Gastrocnemius medialis (tissue), 4 donors: ENCODE results near the gene COL5A2. TPM values are rescaled to one million over a fixed set of nuclear protein-coding genes. Genes with fewer than 3 reads are reported as not detected.

Experiments
- ATAC-seq, 2 donors: fragments of 150-250 bp; one replicate each; pipeline ENCODE4 v1.9.1; 2016
- DNase-seq, 2 donors: peaks; one replicate each; pipeline ENCODE4 v3.0.0-alpha.2; 2019
- H3K27ac ChIP-seq, 4 donors: fragments of 200-600 bp; sonication (generic); 1 replicate in 1 of 4; 2 replicates in 3 of 4; pipeline ENCODE4 v1.5.1; 2016 to 2018; ENCODE audit warnings: mild to moderate bottlenecking in 2 of 4, moderate library complexity in 1 of 4
- H3K27me3 ChIP-seq, 3 donors: fragments of 200-600 bp; sonication (generic) in 2 of 3; 1 replicate in 1 of 3; 2 replicates in 2 of 3; pipeline versions ENCODE4 v1.5.1 to v1.6.0; 2016 to 2019; ENCODE audit warnings: mild to moderate bottlenecking in 1 of 3, moderate library complexity in 1 of 3
- H3K36me3 ChIP-seq, 2 donors: fragments of 200-600 bp; sonication (generic) in 1 of 2; one replicate each; pipeline ENCODE4 v1.5.1; 2017 to 2018
- H3K4me1 ChIP-seq, 2 donors: fragments of 200-600 bp; sonication (generic) in 1 of 2; one replicate each; pipeline ENCODE4 v1.5.1; 2016 to 2017; ENCODE audit warnings: mild to moderate bottlenecking in 2 of 2
- H3K4me3 ChIP-seq, 4 donors: fragments of 200-600 bp; sonication (generic) in 3 of 4; 1 replicate in 1 of 4; 2 replicates in 3 of 4; pipeline ENCODE4 v1.5.1; 2016 to 2019; ENCODE audit warnings: mild to moderate bottlenecking in 2 of 4
- H3K9me3 ChIP-seq, 3 donors: fragments of 200-600 bp; sonication (generic) in 2 of 3; 1 replicate in 1 of 3; 2 replicates in 2 of 3; pipeline ENCODE4 v1.5.1; 2016 to 2019
- CTCF ChIP-seq, 5 experiments: fragments of 450-650 bp in 3 of 5; fragments of 200-600 bp in 2 of 5; sonication (generic) in 2 of 5; IDR thresholded peaks in 4 of 5; conservative IDR thresholded peaks in 1 of 5; 1 replicate in 4 of 5; 2 replicates in 1 of 5; pipeline ENCODE4 v1.5.1; 2016 to 2019; ENCODE audit warnings: antibody characterized with exemption in 5 of 5, mild to moderate bottlenecking in 3 of 5, moderate library complexity in 3 of 5
- POLR2A ChIP-seq, 2 donors: fragments of 450-650 bp; IDR thresholded peaks; one replicate each; pipeline ENCODE4 v1.6.1; 2017; ENCODE audit warnings: antibody characterized with exemption in 2 of 2, mild to moderate bottlenecking in 2 of 2, moderate library complexity in 2 of 2
- in situ Hi-C, 4 donors: fragments of 200-750 bp; cut with MboI; loops; one replicate each; pipeline versions ENCODE4 v1.15.0 to v1.8.0; 2017; ENCODE audit warnings: low sequenced_read_pairs in 4 of 4
- intact Hi-C: fragments of 100-400 bp; cut with DNase I; formaldehyde crosslinking; loops from one replicate; pipeline ENCODE4 v1.15.1; 2023; ENCODE audit warnings: low total_unique reads
- total RNA-seq, 4 donors: library from RNA; depleted of rRNA; stranded (reverse); fragments of >200 nt; gene quantifications; one replicate each; pipeline versions ENCODE4 v1.1.0 to v1.2.3, GENCODE V29; 2016

The COL5A2 gene
- total RNA-seq, 4 donors from 2014 or later, result 4.4 to 9.8 (median 6.2) TPM

- H3K4me3 ChIP-seq, result no peak overlapping the region
- H3K9me3 ChIP-seq, result no peaks in the 10 kb centered on the region
- no peak for DNase-seq
- H3K36me3 ChIP-seq, result no peaks in the 10 kb centered on the region
- H3K27ac ChIP-seq, result no peak overlapping the region
- intact Hi-C loops (no loop called here), in situ Hi-C loops (no loop called here)
- no peak for ATAC-seq
- no peaks in the 10 kb centered on the region for H3K27me3 ChIP-seq
- H3K4me1 ChIP-seq, result peaks cover 0 to 7% of the 10 kb centered on the region in 2 donors
- TF ChIP-seq POLR2A (IDR thresholded peaks at IDR 0.05) (no peak), CTCF (IDR thresholded peaks at IDR 0.05 in 4 of 5, conservative IDR thresholded peaks at IDR 0.05 in 1 of 5) (no peak)
Observed at GRCh38 chr2:189221811-189222467, 42.4 kb upstream of the COL5A2 start.

- in situ Hi-C loops (no loop called here), intact Hi-C loops (no loop called here)
- ATAC-seq, result no peak
- H3K9me3 ChIP-seq, result no peaks in the 10 kb centered on the region
- H3K27me3 ChIP-seq, result no peaks in the 10 kb centered on the region
- H3K4me1 ChIP-seq, result peaks cover 0 to 7% of the 10 kb centered on the region in 2 donors
- H3K27ac ChIP-seq, result no peak overlapping the region
- no peak for TF ChIP-seq POLR2A (IDR thresholded peaks at IDR 0.05)
- TF ChIP-seq CTCF (IDR thresholded peaks at IDR 0.05 in 4 of 5, conservative IDR thresholded peaks at IDR 0.05 in 1 of 5), result no peak
- H3K36me3 ChIP-seq, result no peaks in the 10 kb centered on the region
- DNase-seq, result no peak
- no peak overlapping the region for H3K4me3 ChIP-seq
Observed at GRCh38 chr2:189218236-189218635, 38.7 kb upstream of the COL5A2 start.

GRCh38 chr2:189217541-189217940 lies 38.0 kb upstream of the COL5A2 start:
- H3K4me3 ChIP-seq, result no peak overlapping the region
- no peaks in the 10 kb centered on the region for H3K27me3 ChIP-seq
- ATAC-seq (no peak), DNase-seq (no peak)
- in situ Hi-C loops, result no loop called here
- no peaks in the 10 kb centered on the region for H3K36me3 ChIP-seq
- H3K9me3 ChIP-seq, result no peaks in the 10 kb centered on the region
- intact Hi-C loops, result no loop called here
- H3K27ac ChIP-seq, result no peak overlapping the region
- TF ChIP-seq CTCF (IDR thresholded peaks at IDR 0.05 in 4 of 5, conservative IDR thresholded peaks at IDR 0.05 in 1 of 5), result no peak
- no peak for TF ChIP-seq POLR2A (IDR thresholded peaks at IDR 0.05)
- H3K4me1 ChIP-seq, result peaks cover 0 to 4% of the 10 kb centered on the region in 2 donors

- Histone ChIP-seq H3K27me3 (no peaks in the 10 kb centered on the region), H3K27ac (no peak overlapping the region), H3K4me3 (no peak overlapping the region), H3K9me3 (no peaks in the 10 kb centered on the region), H3K4me1 (no peaks in the 10 kb centered on the region), H3K36me3 (no peaks in the 10 kb centered on the region)
- ATAC-seq, result no peak
- intact Hi-C loops (no loop called here), in situ Hi-C loops (no loop called here)
- DNase-seq, result no peak
- TF ChIP-seq CTCF (IDR thresholded peaks at IDR 0.05 in 4 of 5, conservative IDR thresholded peaks at IDR 0.05 in 1 of 5) (no peak), POLR2A (IDR thresholded peaks at IDR 0.05) (no peak)
Observed at GRCh38 chr2:189217051-189217450, 37.5 kb upstream of the COL5A2 start.

- DNase-seq, result no peak
- in situ Hi-C loops (no loop called here), intact Hi-C loops (loop anchor here (5.0 kb wide), 1 partner anchor 37 kb away; the partner anchor contains the start of gene COL5A2)
- no peaks in the 10 kb centered on the region for H3K36me3 ChIP-seq
- H3K4me1 ChIP-seq, result peaks cover 3 to 4% of the 10 kb centered on the region in 2 donors
- no peak for ATAC-seq
- TF ChIP-seq CTCF (IDR thresholded peaks at IDR 0.05 in 4 of 5, conservative IDR thresholded peaks at IDR 0.05 in 1 of 5), result no peak
- TF ChIP-seq POLR2A (IDR thresholded peaks at IDR 0.05), result no peak
- H3K9me3 ChIP-seq, result no peaks in the 10 kb centered on the region
- H3K4me3 ChIP-seq, result no peak overlapping the region
- no peaks in the 10 kb centered on the region for H3K27me3 ChIP-seq
- no peak overlapping the region for H3K27ac ChIP-seq
Observed at GRCh38 chr2:189214484-189214883, 34.9 kb upstream of the COL5A2 start.
